Vagina (tissue), 2 donors: ENCODE results near the gene PPP3CA. TPM values are rescaled to one million over a fixed set of nuclear protein-coding genes. Genes with fewer than 3 reads are reported as not detected.

Experiments
- DNase-seq, 2 donors: peaks; one replicate each; pipeline ENCODE4 v3.0.0-alpha.2; 2017; ENCODE audit errors: extremely low spot score in 2 of 2
- H3K27ac ChIP-seq: fragments of 200-600 bp; sonication (generic); one replicate; pipeline ENCODE4 v1.5.1; 2019
- H3K27me3 ChIP-seq: fragments of 200-600 bp; sonication (generic); one replicate; pipeline ENCODE4 v1.5.1; 2019
- H3K36me3 ChIP-seq, 2 donors: fragments of 200-600 bp; sonication (generic); one replicate each; pipeline ENCODE4 v1.5.1; 2017 to 2019
- H3K4me1 ChIP-seq: fragments of 200-600 bp; sonication (generic); one replicate; pipeline ENCODE4 v1.5.1; 2019
- H3K4me3 ChIP-seq, 2 donors: fragments of 200-600 bp; sonication (generic); 1 replicate in 1 of 2; 2 replicates in 1 of 2; pipeline ENCODE4 v1.5.1; 2016 to 2019
- H3K9me3 ChIP-seq: fragments of 200-600 bp; sonication (generic); one replicate; pipeline ENCODE4 v1.5.1; 2019
- POLR2A ChIP-seq, 2 donors: fragments of 450-650 bp; IDR thresholded peaks; one replicate each; pipeline ENCODE4 v1.6.1; 2017; ENCODE audit warnings: antibody characterized with exemption in 2 of 2, mild to moderate bottlenecking in 2 of 2, moderate library complexity in 2 of 2
- POLR2AphosphoS5 ChIP-seq, 2 donors: sonication (generic); formaldehyde crosslinking; IDR thresholded peaks; one replicate each; pipeline ENCODE4 v1.9.0; 2017; ENCODE audit warnings: antibody characterized with exemption in 2 of 2, mild to moderate bottlenecking in 2 of 2, low read depth in 1 of 2; ENCODE audit not compliant: insufficient read depth in 1 of 2
- intact Hi-C: fragments of 100-400 bp; cut with DNase I; formaldehyde crosslinking; loops from one replicate; pipeline ENCODE4 v1.15.1; 2023
- total RNA-seq: library from RNA; depleted of rRNA; stranded (reverse); fragments of >200 nt; gene quantifications from one replicate; pipeline ENCODE4 v1.2.3, GENCODE V29; 2016
- TF ChIP-seq, protein P1 (sequence below), 3 experiments: fragments of 450-650 bp in 2 of 3; fragments of 200-600 bp in 1 of 3; sonication (generic) in 1 of 3; IDR thresholded peaks; one replicate each; pipeline ENCODE4 v1.5.1; 2017 to 2019; ENCODE audit warnings: antibody characterized with exemption in 3 of 3, mild to moderate bottlenecking in 2 of 3, moderate library complexity in 2 of 3

The PPP3CA gene
- total RNA-seq, 1 donor from 2014 or later: 45.9 TPM

GRCh38 chr4:101067383-101067782 is 279.9 kb downstream of the PPP3CA start:
- Histone ChIP-seq H3K27me3 (no peaks in the 10 kb centered on the region), H3K9me3 (no peaks in the 10 kb centered on the region), H3K36me3 (no peaks in the 10 kb centered on the region), H3K4me3 (no peak overlapping the region), H3K27ac (no peak overlapping the region), H3K4me1 (no peaks in the 10 kb centered on the region)
- intact Hi-C loops: no loop called here
- DNase-seq: no peak
- TF ChIP-seq, protein P1, sequence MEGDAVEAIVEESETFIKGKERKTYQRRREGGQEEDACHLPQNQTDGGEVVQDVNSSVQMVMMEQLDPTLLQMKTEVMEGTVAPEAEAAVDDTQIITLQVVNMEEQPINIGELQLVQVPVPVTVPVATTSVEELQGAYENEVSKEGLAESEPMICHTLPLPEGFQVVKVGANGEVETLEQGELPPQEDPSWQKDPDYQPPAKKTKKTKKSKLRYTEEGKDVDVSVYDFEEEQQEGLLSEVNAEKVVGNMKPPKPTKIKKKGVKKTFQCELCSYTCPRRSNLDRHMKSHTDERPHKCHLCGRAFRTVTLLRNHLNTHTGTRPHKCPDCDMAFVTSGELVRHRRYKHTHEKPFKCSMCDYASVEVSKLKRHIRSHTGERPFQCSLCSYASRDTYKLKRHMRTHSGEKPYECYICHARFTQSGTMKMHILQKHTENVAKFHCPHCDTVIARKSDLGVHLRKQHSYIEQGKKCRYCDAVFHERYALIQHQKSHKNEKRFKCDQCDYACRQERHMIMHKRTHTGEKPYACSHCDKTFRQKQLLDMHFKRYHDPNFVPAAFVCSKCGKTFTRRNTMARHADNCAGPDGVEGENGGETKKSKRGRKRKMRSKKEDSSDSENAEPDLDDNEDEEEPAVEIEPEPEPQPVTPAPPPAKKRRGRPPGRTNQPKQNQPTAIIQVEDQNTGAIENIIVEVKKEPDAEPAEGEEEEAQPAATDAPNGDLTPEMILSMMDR (IDR thresholded peaks at IDR 0.05): no peak
- no peak for TF ChIP-seq POLR2AphosphoS5 (IDR thresholded peaks at IDR 0.05; ENCODE audit: insufficient read depth in 1 of 2, low read depth in 1 of 2)
- TF ChIP-seq POLR2A (IDR thresholded peaks at IDR 0.05): no peak

- no peak for DNase-seq
- H3K27me3 ChIP-seq: no peaks in the 10 kb centered on the region
- no peaks in the 10 kb centered on the region for H3K4me1 ChIP-seq
- H3K27ac ChIP-seq: no peak overlapping the region
- H3K36me3 ChIP-seq: no peaks in the 10 kb centered on the region
- intact Hi-C loops: no loop called here
- TF ChIP-seq POLR2AphosphoS5 (IDR thresholded peaks at IDR 0.05; ENCODE audit: insufficient read depth in 1 of 2, low read depth in 1 of 2): no peak
- TF ChIP-seq POLR2A (IDR thresholded peaks at IDR 0.05): no peak
- TF ChIP-seq, protein P1 (IDR thresholded peaks at IDR 0.05): no peak
- no peak overlapping the region for H3K4me3 ChIP-seq
- no peaks in the 10 kb centered on the region for H3K9me3 ChIP-seq
Measured at GRCh38 chr4:101066626-101067170, 280.6 kb downstream of the PPP3CA start.

GRCh38 chr4:101065935-101066485 is 281.3 kb downstream of the PPP3CA start:
- TF ChIP-seq, protein P1 (IDR thresholded peaks at IDR 0.05): no peak
- TF ChIP-seq POLR2AphosphoS5 (IDR thresholded peaks at IDR 0.05; ENCODE audit: insufficient read depth in 1 of 2, low read depth in 1 of 2): no peak
- no peak for TF ChIP-seq POLR2A (IDR thresholded peaks at IDR 0.05)
- intact Hi-C loops: no loop called here
- H3K9me3 ChIP-seq: no peaks in the 10 kb centered on the region
- H3K27me3 ChIP-seq: no peaks in the 10 kb centered on the region
- H3K36me3 ChIP-seq: no peaks in the 10 kb centered on the region
- no peak for DNase-seq
- no peaks in the 10 kb centered on the region for H3K4me1 ChIP-seq
- H3K27ac ChIP-seq: no peak overlapping the region
- H3K4me3 ChIP-seq: no peak overlapping the region

GRCh38 chr4:101065346-101065745 is 282.0 kb downstream of the PPP3CA start:
- Histone ChIP-seq H3K27ac (no peak overlapping the region), H3K9me3 (no peaks in the 10 kb centered on the region), H3K4me3 (no peak overlapping the region), H3K4me1 (no peaks in the 10 kb centered on the region), H3K27me3 (no peaks in the 10 kb centered on the region), H3K36me3 (no peaks in the 10 kb centered on the region)
- TF ChIP-seq, protein P1 (IDR thresholded peaks at IDR 0.05): no peak
- TF ChIP-seq POLR2A (IDR thresholded peaks at IDR 0.05) (no peak), POLR2AphosphoS5 (IDR thresholded peaks at IDR 0.05; ENCODE audit: insufficient read depth in 1 of 2, low read depth in 1 of 2) (no peak)
- no peak for DNase-seq
- intact Hi-C loops: no loop called here

DNA sequence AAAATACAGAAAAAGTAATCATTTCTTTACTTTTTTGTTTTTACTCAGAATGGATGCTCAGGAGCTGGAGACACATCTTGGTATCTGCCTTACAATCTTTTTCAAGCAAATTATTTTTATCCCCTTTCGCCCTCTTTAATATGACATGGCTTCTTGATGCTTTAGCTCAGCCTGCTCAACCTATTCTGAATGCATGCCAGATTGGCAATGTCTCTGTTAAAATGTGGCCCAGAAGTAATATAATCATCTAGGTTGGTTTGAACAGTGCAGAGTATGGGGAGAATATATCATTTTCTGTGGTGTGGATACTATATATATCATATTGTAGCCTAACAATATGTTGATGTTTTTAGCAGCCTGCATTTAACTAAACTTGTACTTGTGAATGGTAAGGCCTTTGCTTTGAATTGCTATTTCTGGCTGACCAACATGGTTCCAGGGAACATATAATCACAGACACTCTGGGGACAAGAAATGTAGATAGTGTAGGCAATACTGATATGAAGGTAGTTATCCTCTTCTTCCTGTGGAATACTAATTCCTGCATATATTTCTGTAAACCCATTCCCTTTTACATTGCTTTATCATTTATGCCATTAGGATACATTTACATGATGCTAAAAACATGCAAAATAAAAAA is 282.7 kb downstream of the PPP3CA start:
- Histone ChIP-seq H3K4me1 (no peaks in the 10 kb centered on the region), H3K4me3 (no peak overlapping the region), H3K27me3 (no peaks in the 10 kb centered on the region), H3K36me3 (no peaks in the 10 kb centered on the region), H3K9me3 (no peaks in the 10 kb centered on the region), H3K27ac (no peak overlapping the region)
- intact Hi-C loops: no loop called here
- TF ChIP-seq, protein P1 (IDR thresholded peaks at IDR 0.05): no peak
- TF ChIP-seq POLR2AphosphoS5 (IDR thresholded peaks at IDR 0.05; ENCODE audit: insufficient read depth in 1 of 2, low read depth in 1 of 2): no peak
- no peak for TF ChIP-seq POLR2A (IDR thresholded peaks at IDR 0.05)
- DNase-seq: no peak
